HL-60 (cell line): ENCODE results near the gene LYPD8.

Experiments used
- DNase-seq, 2 experiments: peaks; one replicate each; pipeline ENCODE4 v3.0.0-alpha.2; 2010 to 2020; ENCODE audit warnings: low read depth in 1 of 2, low spot score in 1 of 2
- H3K27ac ChIP-seq: fragments of 250-450 bp; sonication (Bioruptor Pico); replicated peaks from 2 replicates; pipeline ENCODE4 v1.5.1; 2020; ENCODE audit warnings: mild to moderate bottlenecking, moderate library complexity
- H3K27me3 ChIP-seq: fragments of 250-450 bp; sonication (Bioruptor Pico); 2 replicates; pipeline ENCODE4 v1.5.1; 2021; ENCODE audit warnings: mild to moderate bottlenecking, moderate library complexity; ENCODE audit not compliant: insufficient read depth, poor library complexity, severe bottlenecking
- H3K4me3 ChIP-seq: replicated peaks from 2 replicates; pipeline ENCODE4 v1.5.1; 2011; ENCODE audit warnings: mild to moderate bottlenecking, control low read depth, low read length; ENCODE audit not compliant: insufficient read depth
- GABPA ChIP-seq: IDR thresholded peaks from 2 replicates; pipeline ENCODE4 v1.6.1; 2012; ENCODE audit warnings: low read depth
- POLR2AphosphoS5 ChIP-seq: IDR thresholded peaks from 2 replicates; pipeline ENCODE4 v1.6.1; 2012; ENCODE audit warnings: low read depth
- SPI1 ChIP-seq: IDR thresholded peaks from 2 replicates; pipeline ENCODE4 v1.6.1; 2012; ENCODE audit warnings: low read depth, mild to moderate bottlenecking, borderline replicate concordance
- TF ChIP-seq, protein P1 (sequence below): IDR thresholded peaks from one replicate; pipeline ENCODE4 v1.5.1; 2011; ENCODE audit warnings: low read length, control low read depth, inconsistent platforms; ENCODE audit not compliant: insufficient read depth
- TF ChIP-seq, protein P2 (sequence below): IDR thresholded peaks from 2 replicates; pipeline ENCODE4 v1.6.1; 2012; ENCODE audit warnings: low read depth; ENCODE audit not compliant: insufficient replicate concordance

LYPD8 gene

DNA sequence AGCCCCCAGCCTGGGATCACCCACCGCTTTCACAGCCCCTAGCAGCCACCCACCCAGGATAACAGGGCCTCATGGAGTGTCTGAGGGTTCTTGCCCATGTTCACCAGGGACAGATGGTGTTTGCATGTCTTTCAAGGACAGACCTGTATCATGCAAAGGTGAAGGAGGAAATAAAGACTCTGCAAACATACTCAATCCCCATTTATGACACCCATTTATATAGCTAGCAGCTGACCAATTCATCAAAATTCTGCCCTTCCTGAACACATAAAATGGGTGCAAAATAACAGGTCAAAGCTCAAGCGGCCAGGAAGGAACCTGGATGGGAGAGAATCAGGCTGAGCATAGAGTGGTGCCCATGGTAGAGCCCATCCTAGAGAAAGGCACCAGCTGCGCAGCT lies 32.8 kb upstream of the LYPD8 start:
- Histone ChIP-seq H3K4me3 (no peak overlapping the region), H3K27ac (no peak overlapping the region), H3K27me3 (no peaks in the 10 kb centered on the region)
- DNase-seq = no peak
- TF ChIP-seq, protein P1, sequence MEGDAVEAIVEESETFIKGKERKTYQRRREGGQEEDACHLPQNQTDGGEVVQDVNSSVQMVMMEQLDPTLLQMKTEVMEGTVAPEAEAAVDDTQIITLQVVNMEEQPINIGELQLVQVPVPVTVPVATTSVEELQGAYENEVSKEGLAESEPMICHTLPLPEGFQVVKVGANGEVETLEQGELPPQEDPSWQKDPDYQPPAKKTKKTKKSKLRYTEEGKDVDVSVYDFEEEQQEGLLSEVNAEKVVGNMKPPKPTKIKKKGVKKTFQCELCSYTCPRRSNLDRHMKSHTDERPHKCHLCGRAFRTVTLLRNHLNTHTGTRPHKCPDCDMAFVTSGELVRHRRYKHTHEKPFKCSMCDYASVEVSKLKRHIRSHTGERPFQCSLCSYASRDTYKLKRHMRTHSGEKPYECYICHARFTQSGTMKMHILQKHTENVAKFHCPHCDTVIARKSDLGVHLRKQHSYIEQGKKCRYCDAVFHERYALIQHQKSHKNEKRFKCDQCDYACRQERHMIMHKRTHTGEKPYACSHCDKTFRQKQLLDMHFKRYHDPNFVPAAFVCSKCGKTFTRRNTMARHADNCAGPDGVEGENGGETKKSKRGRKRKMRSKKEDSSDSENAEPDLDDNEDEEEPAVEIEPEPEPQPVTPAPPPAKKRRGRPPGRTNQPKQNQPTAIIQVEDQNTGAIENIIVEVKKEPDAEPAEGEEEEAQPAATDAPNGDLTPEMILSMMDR = no peak
- TF ChIP-seq, protein P2, sequence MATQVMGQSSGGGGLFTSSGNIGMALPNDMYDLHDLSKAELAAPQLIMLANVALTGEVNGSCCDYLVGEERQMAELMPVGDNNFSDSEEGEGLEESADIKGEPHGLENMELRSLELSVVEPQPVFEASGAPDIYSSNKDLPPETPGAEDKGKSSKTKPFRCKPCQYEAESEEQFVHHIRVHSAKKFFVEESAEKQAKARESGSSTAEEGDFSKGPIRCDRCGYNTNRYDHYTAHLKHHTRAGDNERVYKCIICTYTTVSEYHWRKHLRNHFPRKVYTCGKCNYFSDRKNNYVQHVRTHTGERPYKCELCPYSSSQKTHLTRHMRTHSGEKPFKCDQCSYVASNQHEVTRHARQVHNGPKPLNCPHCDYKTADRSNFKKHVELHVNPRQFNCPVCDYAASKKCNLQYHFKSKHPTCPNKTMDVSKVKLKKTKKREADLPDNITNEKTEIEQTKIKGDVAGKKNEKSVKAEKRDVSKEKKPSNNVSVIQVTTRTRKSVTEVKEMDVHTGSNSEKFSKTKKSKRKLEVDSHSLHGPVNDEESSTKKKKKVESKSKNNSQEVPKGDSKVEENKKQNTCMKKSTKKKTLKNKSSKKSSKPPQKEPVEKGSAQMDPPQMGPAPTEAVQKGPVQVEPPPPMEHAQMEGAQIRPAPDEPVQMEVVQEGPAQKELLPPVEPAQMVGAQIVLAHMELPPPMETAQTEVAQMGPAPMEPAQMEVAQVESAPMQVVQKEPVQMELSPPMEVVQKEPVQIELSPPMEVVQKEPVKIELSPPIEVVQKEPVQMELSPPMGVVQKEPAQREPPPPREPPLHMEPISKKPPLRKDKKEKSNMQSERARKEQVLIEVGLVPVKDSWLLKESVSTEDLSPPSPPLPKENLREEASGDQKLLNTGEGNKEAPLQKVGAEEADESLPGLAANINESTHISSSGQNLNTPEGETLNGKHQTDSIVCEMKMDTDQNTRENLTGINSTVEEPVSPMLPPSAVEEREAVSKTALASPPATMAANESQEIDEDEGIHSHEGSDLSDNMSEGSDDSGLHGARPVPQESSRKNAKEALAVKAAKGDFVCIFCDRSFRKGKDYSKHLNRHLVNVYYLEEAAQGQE = no peak
- TF ChIP-seq POLR2AphosphoS5 (no peak), SPI1 (no peak), GABPA (no peak)

GRCh38 chr1:248787430-248787829 lies 31.9 kb upstream of the LYPD8 start:
- H3K27ac ChIP-seq = no peak overlapping the region; the same call in 1 of the 2 replicates
- TF ChIP-seq, protein P2 = no peak
- TF ChIP-seq SPI1 (no peak), GABPA (no peak), POLR2AphosphoS5 (no peak)
- TF ChIP-seq, protein P1 = no peak
- no peak overlapping the region for H3K4me3 ChIP-seq
- no peaks in the 10 kb centered on the region for H3K27me3 ChIP-seq
- DNase-seq = no peak

DNA sequence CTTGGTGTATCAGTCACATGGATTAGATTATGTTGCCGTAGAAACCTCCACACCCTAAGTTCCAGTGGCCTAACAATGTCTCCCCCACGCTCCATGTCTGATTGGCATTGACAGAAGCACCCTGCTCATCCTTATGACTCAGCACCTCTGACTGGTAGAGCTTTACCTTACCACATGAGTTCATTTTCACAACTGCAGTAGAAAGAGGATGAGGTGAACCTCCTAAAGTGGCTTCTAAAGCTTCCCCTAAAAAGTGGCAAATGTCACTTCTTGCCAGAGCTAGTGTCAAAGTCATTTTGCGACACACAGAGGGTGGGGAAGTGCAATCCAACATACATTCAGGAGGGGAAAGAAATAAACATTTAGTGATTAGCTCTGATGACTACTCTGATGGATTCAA lies 30.6 kb upstream of the LYPD8 start:
- DNase-seq = peak; percentile 63 to 87
- H3K4me3 ChIP-seq = no peak overlapping the region
- peak; percentile 75; the same call in 1 of the 2 replicates for TF ChIP-seq SPI1
- TF ChIP-seq POLR2AphosphoS5 = no peak
- no peaks in the 10 kb centered on the region for H3K27me3 ChIP-seq
- peak overlapping the region; percentile 64 for H3K27ac ChIP-seq

- TF ChIP-seq SPI1 (no peak), POLR2AphosphoS5 (no peak), GABPA (no peak)
- TF ChIP-seq, protein P1 = no peak
- TF ChIP-seq, protein P2 = no peak
- H3K27me3 ChIP-seq = no peaks in the 10 kb centered on the region
- H3K4me3 ChIP-seq = no peak overlapping the region
- no peak overlapping the region for H3K27ac ChIP-seq
- DNase-seq = no peak
Measured at GRCh38 chr1:248783367-248783766, 27.8 kb upstream of the LYPD8 start.
